Measurements from ENCODE around the gene JAZF1. TPM values are rescaled to one million over a fixed set of nuclear protein-coding genes. Genes with fewer than 3 reads are reported as not detected.

The JAZF1 gene
- total RNA-seq, 1 experiment from 2014 or later = 3.4 TPM

DNA sequence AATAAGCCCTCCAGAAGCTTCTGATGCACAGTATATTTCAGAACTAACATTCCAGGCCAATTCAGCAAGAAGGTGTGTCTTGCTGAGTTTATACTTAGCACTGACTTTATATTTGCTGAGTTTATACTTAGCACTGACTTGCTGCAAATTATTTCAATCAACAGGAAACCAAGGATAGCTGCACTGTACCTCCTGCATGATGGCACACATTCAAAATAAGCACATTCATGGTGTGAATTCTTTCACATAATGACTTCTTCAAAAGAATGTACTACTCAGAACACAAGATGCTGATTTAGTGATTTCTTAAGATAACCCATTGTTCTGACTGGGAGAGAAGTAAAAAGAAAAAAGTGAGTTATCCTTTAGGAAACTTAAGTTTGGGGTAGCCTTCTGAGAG lies 52.0 kb downstream of the JAZF1 start:
- intact Hi-C loops (cut with micrococcal nuclease) = no loop called here
- H2AFZ ChIP-seq (ENCODE audit: low read depth, low read length, poor library complexity, severe bottlenecking) = no peak overlapping the region
- no peak overlapping the region for H3K27ac ChIP-seq (ENCODE audit: low read depth, low read length)
- H3K9me3 ChIP-seq (ENCODE audit: control insufficient read depth in 1 of 2, insufficient read depth in 1 of 2, low read depth in 1 of 2, low read length in 2 of 2) = no peaks in the 10 kb centered on the region
- H3K9ac ChIP-seq (ENCODE audit: low read length) = no peak overlapping the region
- H3K36me3 ChIP-seq (ENCODE audit: control insufficient read depth in 1 of 2, insufficient read depth in 2 of 2, low read length in 2 of 2) = no peaks in the 10 kb centered on the region
- RAD21 ChIA-PET (ENCODE audit: low non-redundant PET in 1 of 2, low total read pairs in 2 of 2, uncharacterized antibody in 2 of 2, unreplicated experiment in 2 of 2) = no interaction called here
- POLR2A ChIA-PET = no interaction called here
- TF ChIP-seq POLR2A (IDR thresholded peaks at IDR 0.05; ENCODE audit: borderline replicate concordance, extremely low read depth, insufficient read depth, insufficient read length) (no peak), ZNF274 (IDR thresholded peaks at IDR 0.05; ENCODE audit: low read depth, low read length) (no peak), ZFX (IDR thresholded peaks at IDR 0.05) (no peak), RAD21 (IDR thresholded peaks at IDR 0.05; ENCODE audit: low read depth) (no peak), CEBPB (IDR thresholded peaks at IDR 0.05; ENCODE audit: low read depth) (no peak), EZH2phosphoT487 (IDR thresholded peaks at IDR 0.05; ENCODE audit: borderline replicate concordance) (no peak), SRF (IDR thresholded peaks at IDR 0.05; ENCODE audit: low read depth) (no peak), YY1 (IDR thresholded peaks at IDR 0.05; ENCODE audit: extremely low read depth, insufficient replicate concordance, low read depth, low read length) (no peak), CBX3 (IDR thresholded peaks at IDR 0.05; ENCODE audit: low read depth) (no peak), FOSL1 (IDR thresholded peaks at IDR 0.05; ENCODE audit: low read depth) (no peak)
- TF ChIP-seq, protein P1, sequence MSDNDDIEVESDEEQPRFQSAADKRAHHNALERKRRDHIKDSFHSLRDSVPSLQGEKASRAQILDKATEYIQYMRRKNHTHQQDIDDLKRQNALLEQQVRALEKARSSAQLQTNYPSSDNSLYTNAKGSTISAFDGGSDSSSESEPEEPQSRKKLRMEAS (IDR thresholded peaks at IDR 0.05) = no peak
- H3K4me1 ChIP-seq (ENCODE audit: control insufficient read depth in 1 of 2, insufficient read depth in 2 of 2, low read length in 2 of 2) = no peaks in the 10 kb centered on the region
- H3K4me3 ChIP-seq (replicated peaks in 1 of 2; ENCODE audit: low read depth in 1 of 2, low read length in 2 of 2) = no peak overlapping the region
- CTCF ChIA-PET = no interaction called here
- H3K9me2 ChIP-seq (ENCODE audit: insufficient read depth) = no peaks in the 10 kb centered on the region
- H3K79me2 ChIP-seq (ENCODE audit: insufficient read depth, low read length) = no peaks in the 10 kb centered on the region
- no peaks in the 10 kb centered on the region for H4K20me1 ChIP-seq (ENCODE audit: insufficient read depth)
- DNase-seq (ENCODE audit: low read depth, low spot score) = no peak
- BruUV-seq (replicated peaks) = no TSS peak
- no peak overlapping the region for H3K4me2 ChIP-seq (ENCODE audit: low read length)
- no peak for ATAC-seq
- no peaks in the 10 kb centered on the region for H3K27me3 ChIP-seq (ENCODE audit: insufficient read depth, low read length)

DNA sequence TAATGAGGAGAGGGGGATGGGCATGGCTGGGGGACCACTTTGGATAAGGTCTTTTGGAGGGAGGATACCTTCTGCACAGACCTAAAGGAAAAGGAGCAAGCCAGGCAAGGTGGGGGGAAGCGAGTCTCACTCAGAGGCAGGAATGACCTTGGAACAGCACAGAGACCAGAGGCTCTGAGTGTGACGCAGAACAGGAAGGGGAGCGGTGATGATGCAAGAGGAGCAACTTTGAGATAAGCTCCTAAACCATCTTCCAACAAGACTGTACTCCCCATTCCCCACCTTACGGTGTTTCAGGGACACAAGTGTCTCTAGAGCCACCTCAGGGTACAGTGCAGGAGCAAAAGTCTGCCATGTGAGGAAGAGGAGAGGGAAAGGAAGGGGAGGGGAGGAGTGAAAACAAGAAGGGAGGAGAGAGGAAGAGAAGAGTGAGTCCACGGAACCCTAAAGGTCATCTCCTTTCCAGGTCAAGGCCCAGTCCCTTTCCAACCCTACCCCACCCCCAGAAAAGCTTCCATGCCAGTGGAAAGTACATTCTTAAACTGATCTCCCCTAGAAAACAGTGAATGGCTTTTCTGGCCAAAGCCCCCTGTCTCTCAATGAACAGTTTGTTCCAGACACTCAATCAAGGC lies 54.1 kb downstream of the JAZF1 start:
- H3K79me2 ChIP-seq (ENCODE audit: insufficient read depth, low read length) = no peaks in the 10 kb centered on the region
- DNase-seq (ENCODE audit: low read depth, low spot score) (no peak), ATAC-seq (no peak)
- no peak overlapping the region for H3K4me2 ChIP-seq (ENCODE audit: low read length)
- intact Hi-C loops (cut with micrococcal nuclease) = no loop called here
- H3K27ac ChIP-seq (ENCODE audit: low read depth, low read length) = no peak overlapping the region
- H3K27me3 ChIP-seq (ENCODE audit: insufficient read depth, low read length) = no peaks in the 10 kb centered on the region
- H3K4me3 ChIP-seq (replicated peaks in 1 of 2; ENCODE audit: low read depth in 1 of 2, low read length in 2 of 2) = no peak overlapping the region
- H3K9ac ChIP-seq (ENCODE audit: low read length) = no peak overlapping the region
- H3K9me3 ChIP-seq (ENCODE audit: control insufficient read depth in 1 of 2, insufficient read depth in 1 of 2, low read depth in 1 of 2, low read length in 2 of 2) = no peaks in the 10 kb centered on the region
- ChIA-PET CTCF (no interaction called here), POLR2A (interaction anchor here (0.7 kb wide), 1 partner anchor 17 kb away, joined by 3 read pairs; no protein-coding TSS in a partner anchor), RAD21 (ENCODE audit: low non-redundant PET in 1 of 2, low total read pairs in 2 of 2, uncharacterized antibody in 2 of 2, unreplicated experiment in 2 of 2) (no interaction called here)
- H4K20me1 ChIP-seq (ENCODE audit: insufficient read depth) = no peaks in the 10 kb centered on the region
- no TSS peak for BruUV-seq (replicated peaks)
- TF ChIP-seq CEBPB (IDR thresholded peaks at IDR 0.05; ENCODE audit: low read depth) (0 out of 2 replicates have a peak, but pooled peaks have one; percentile 19), POLR2A (IDR thresholded peaks at IDR 0.05; ENCODE audit: borderline replicate concordance, extremely low read depth, insufficient read depth, insufficient read length) (no peak)
- H3K4me1 ChIP-seq (ENCODE audit: control insufficient read depth in 1 of 2, insufficient read depth in 2 of 2, low read length in 2 of 2) = no peaks in the 10 kb centered on the region
- H3K9me2 ChIP-seq (ENCODE audit: insufficient read depth) = no peaks in the 10 kb centered on the region
- no peaks in the 10 kb centered on the region for H3K36me3 ChIP-seq (ENCODE audit: control insufficient read depth in 1 of 2, insufficient read depth in 2 of 2, low read length in 2 of 2)
- no peak overlapping the region for H2AFZ ChIP-seq (ENCODE audit: low read depth, low read length, poor library complexity, severe bottlenecking)
